Esophagus muscularis mucosa (tissue), 3 donors: ENCODE measurements around the gene ASTN2.

ENCODE experiments used
- POLR2A ChIP-seq: fragments of 450-650 bp; IDR thresholded peaks from one replicate; pipeline ENCODE4 v1.6.1; 2017; ENCODE audit warnings: antibody characterized with exemption, moderate library complexity, mild to moderate bottlenecking, low read depth
- POLR2AphosphoS5 ChIP-seq, 2 donors: sonication (generic); formaldehyde crosslinking; IDR thresholded peaks; one replicate each; pipeline ENCODE4 v1.6.1; 2017; ENCODE audit warnings: antibody characterized with exemption in 2 of 2
- TF ChIP-seq, protein P1 (sequence below), 3 experiments: fragments of 200-600 bp in 2 of 3; fragments of 450-650 bp in 1 of 3; sonication (generic) in 2 of 3; IDR thresholded peaks; one replicate each; pipeline ENCODE4 v1.5.1; 2017 to 2019; ENCODE audit warnings: antibody characterized with exemption in 3 of 3, mild to moderate bottlenecking in 2 of 3, moderate library complexity in 1 of 3

GRCh38 chr9:117122953-117123352, 291.9 kb downstream of the ASTN2 start:
- TF ChIP-seq, protein P1, sequence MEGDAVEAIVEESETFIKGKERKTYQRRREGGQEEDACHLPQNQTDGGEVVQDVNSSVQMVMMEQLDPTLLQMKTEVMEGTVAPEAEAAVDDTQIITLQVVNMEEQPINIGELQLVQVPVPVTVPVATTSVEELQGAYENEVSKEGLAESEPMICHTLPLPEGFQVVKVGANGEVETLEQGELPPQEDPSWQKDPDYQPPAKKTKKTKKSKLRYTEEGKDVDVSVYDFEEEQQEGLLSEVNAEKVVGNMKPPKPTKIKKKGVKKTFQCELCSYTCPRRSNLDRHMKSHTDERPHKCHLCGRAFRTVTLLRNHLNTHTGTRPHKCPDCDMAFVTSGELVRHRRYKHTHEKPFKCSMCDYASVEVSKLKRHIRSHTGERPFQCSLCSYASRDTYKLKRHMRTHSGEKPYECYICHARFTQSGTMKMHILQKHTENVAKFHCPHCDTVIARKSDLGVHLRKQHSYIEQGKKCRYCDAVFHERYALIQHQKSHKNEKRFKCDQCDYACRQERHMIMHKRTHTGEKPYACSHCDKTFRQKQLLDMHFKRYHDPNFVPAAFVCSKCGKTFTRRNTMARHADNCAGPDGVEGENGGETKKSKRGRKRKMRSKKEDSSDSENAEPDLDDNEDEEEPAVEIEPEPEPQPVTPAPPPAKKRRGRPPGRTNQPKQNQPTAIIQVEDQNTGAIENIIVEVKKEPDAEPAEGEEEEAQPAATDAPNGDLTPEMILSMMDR (IDR thresholded peaks at IDR 0.05) = no peak
- TF ChIP-seq POLR2A (no peak), POLR2AphosphoS5 (IDR thresholded peaks at IDR 0.05) (no peak)
